Esophagus (tissue), 2 donors: Measurements from ENCODE around the gene PPFIBP1. TPM values are rescaled to one million over a fixed set of nuclear protein-coding genes. Genes with fewer than 3 reads are reported as not detected.
"Not testable (repeated sequence)": the region's sequence is repeated elsewhere in the genome, so short reads cannot be mapped to it uniquely, and the experiment has no call there.

Source experiments
- H3K27ac ChIP-seq, 2 donors: one replicate each; pipeline ENCODE4 v1.5.1; 2013; ENCODE audit warnings: low read depth in 2 of 2, mild to moderate bottlenecking in 2 of 2, inconsistent platforms in 1 of 2, low read length in 1 of 2, moderate library complexity in 1 of 2
- H3K27me3 ChIP-seq, 2 donors: one replicate each; pipeline ENCODE4 v1.6.1; 2013; ENCODE audit warnings: low read length in 2 of 2, control low read depth in 1 of 2, mild to moderate bottlenecking in 1 of 2; ENCODE audit not compliant: insufficient read depth in 2 of 2, control insufficient read depth in 1 of 2
- H3K36me3 ChIP-seq, 2 donors: one replicate each; pipeline ENCODE4 v1.6.1; 2013; ENCODE audit warnings: low read length in 1 of 2; ENCODE audit not compliant: control insufficient read depth in 2 of 2, insufficient read depth in 2 of 2
- H3K4me1 ChIP-seq, 2 donors: one replicate each; pipeline ENCODE4 v1.6.1; 2013; ENCODE audit warnings: low read length in 1 of 2; ENCODE audit not compliant: control insufficient read depth in 2 of 2, insufficient read depth in 2 of 2
- H3K4me3 ChIP-seq, 2 donors: one replicate each; pipeline ENCODE4 v1.5.1; 2013; ENCODE audit warnings: low read length in 2 of 2, mild to moderate bottlenecking in 2 of 2, low read depth in 1 of 2, moderate library complexity in 1 of 2
- H3K9me3 ChIP-seq, 2 donors: one replicate each; pipeline ENCODE4 v1.6.1; 2013; ENCODE audit warnings: mild to moderate bottlenecking in 2 of 2, low read depth in 1 of 2, low read length in 1 of 2, moderate library complexity in 1 of 2; ENCODE audit not compliant: control insufficient read depth in 2 of 2, insufficient read depth in 1 of 2
- WGBS, 2 donors: extraction: QIAGEN DNeasy Blood & Tissue Kit; methylation state at CpG; one replicate each; pipeline ENCODE4 v1.1.7; 2013; 5-methylcytosine and 5-hydroxymethylcytosine counted together
- polyA plus RNA-seq, 2 donors: library from polyadenylated mRNA; stranded (reverse); fragments of 200-250 nt; gene quantifications; one replicate each; pipeline ENCODE4 v1.2.3, GENCODE V29; 2013
- donor health status: healthy with polysubstance abuse.
- donor health status: Bipolar disorder and iron deficiency.

PPFIBP1 gene
- polyA plus RNA-seq, 2 donors: 12.0 to 13.4 TPM

GRCh38 chr12:27730097-27730588 lies 206.1 kb downstream of the PPFIBP1 start:
- 88 to 93% methylated on average over 4 of the region's 4 CpGs for WGBS, 2 donors
- H3K27me3 ChIP-seq: no peaks in the 10 kb centered on the region
- no peaks in the 10 kb centered on the region for H3K9me3 ChIP-seq
- H3K27ac ChIP-seq: no peak overlapping the region
- no peak overlapping the region for H3K4me3 ChIP-seq
- no peaks in the 10 kb centered on the region for H3K4me1 ChIP-seq
- peaks cover 0 to 3% of the 10 kb centered on the region in 2 donors for H3K36me3 ChIP-seq

DNA sequence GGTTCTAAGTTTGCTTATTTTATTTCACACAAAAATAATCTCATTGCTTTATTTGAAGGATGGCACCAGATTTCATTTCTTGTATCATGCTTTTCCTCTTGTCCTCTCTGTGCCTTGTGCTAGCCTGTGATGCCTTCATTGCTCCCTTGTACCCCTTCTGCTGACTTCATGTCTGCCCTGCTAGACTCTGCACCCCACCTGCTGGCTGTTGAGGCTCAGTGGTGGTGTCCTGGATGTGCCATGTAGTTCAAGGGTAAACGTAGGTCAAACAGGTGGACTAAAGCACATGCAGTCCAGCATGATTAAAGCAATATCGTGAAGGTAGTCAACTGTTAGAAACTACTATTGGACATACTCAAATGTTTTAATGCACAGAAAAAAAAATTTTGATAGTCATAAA lies 208.3 kb downstream of the PPFIBP1 start:
- Histone ChIP-seq H3K36me3 (peaks cover 0 to 3% of the 10 kb centered on the region in 2 donors), H3K27me3 (no peaks in the 10 kb centered on the region), H3K27ac (no peak overlapping the region), H3K4me3 (no peak overlapping the region), H3K9me3 (no peaks in the 10 kb centered on the region), H3K4me1 (no peaks in the 10 kb centered on the region)
- 57 to 69% methylated on average over 2 of the region's 2 CpGs for WGBS, 2 donors

GRCh38 chr12:27733052-27733656 lies 209.1 kb downstream of the PPFIBP1 start:
- Histone ChIP-seq H3K27ac (no peak overlapping the region), H3K36me3 (peaks cover 0 to 3% of the 10 kb centered on the region in 2 donors), H3K9me3 (no peaks in the 10 kb centered on the region), H3K4me1 (no peaks in the 10 kb centered on the region), H3K4me3 (no peak overlapping the region), H3K27me3 (no peaks in the 10 kb centered on the region)
- WGBS, 2 donors: 30% methylated on average over 3 of the region's 3 CpGs

DNA sequence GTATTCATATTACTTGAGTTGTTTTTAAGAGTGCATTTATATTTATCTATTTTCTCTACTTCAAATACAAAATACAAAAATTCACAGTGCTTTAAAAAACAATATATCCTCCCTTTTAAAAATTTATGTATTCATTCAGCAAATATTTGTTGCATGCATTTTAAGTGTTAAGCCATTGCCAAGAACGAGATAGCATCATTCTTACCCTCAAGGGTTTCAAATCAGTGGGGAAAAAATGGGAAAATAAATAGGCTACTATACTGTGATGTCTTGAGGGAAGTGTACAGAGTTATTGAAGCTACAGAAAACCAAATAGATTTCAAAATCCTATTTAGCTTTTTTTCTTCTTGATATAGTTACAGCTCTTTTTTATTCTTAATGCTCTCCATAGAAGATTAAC lies 209.8 kb downstream of the PPFIBP1 start:
- Histone ChIP-seq H3K36me3 (peaks cover 0 to 3% of the 10 kb centered on the region in 2 donors), H3K4me1 (no peaks in the 10 kb centered on the region)
- WGBS, 2 donors: 93 to 97% methylated on average over 1 of the region's 1 CpG

GRCh38 chr12:27734321-27734720 lies 210.3 kb downstream of the PPFIBP1 start:
- H3K27me3 ChIP-seq, H3K27ac ChIP-seq, H3K4me1 ChIP-seq, H3K36me3 ChIP-seq, H3K4me3 ChIP-seq, H3K9me3 ChIP-seq: not testable (repeated sequence)
- WGBS, 2 donors: 93 to 94% methylated on average over 9 of the region's 9 CpGs

More for the DNA sequence above, 209.8 kb downstream of the PPFIBP1 start:
- Histone ChIP-seq H3K27ac (no peak overlapping the region), H3K27me3 (no peaks in the 10 kb centered on the region), H3K9me3 (no peaks in the 10 kb centered on the region), H3K4me3 (no peak overlapping the region)

DNA sequence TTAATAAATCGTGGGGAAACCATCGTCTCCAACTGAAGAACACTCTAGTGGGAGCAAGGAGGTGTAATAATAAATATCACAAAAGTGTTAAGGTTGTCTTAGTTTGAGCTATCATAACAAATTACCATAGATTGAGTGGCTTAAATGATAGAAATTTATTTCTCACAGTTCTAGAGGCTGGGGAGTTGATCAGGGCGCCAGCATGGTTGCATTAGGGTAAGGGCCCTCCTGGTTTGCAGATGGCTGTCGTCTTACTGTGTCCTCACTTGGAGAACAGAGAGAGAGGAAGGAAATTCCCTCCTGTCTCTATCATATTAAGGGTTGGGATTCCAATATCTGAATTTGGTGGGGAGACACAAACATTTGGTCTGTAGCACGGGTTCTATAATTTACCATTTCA lies 219.6 kb downstream of the PPFIBP1 start:
- no peak overlapping the region for H3K27ac ChIP-seq
- no peaks in the 10 kb centered on the region for H3K4me1 ChIP-seq
- WGBS, 2 donors: 97 to 99% methylated on average over 5 of the region's 5 CpGs
- H3K27me3 ChIP-seq: no peaks in the 10 kb centered on the region
- H3K36me3 ChIP-seq: peaks cover 3 to 7% of the 10 kb centered on the region in 2 donors
- no peak overlapping the region for H3K4me3 ChIP-seq
- no peaks in the 10 kb centered on the region for H3K9me3 ChIP-seq

Other genes with a start within 250 kb of the PPFIBP1 start
- 10 to 100 TPM; 27.7 to 35.4 TPM for gene BMAL2, start 191.4 kb upstream of the PPFIBP1 start, polyA plus RNA-seq
- gene SMCO2, start 77.5 kb upstream of the PPFIBP1 start, polyA plus RNA-seq: 1 to 10 TPM in 1 of 2 donors, under 1 TPM in 1; 0.66 to 1.6 TPM
- 1 to 10 TPM in 1 of 2 donors, under 1 TPM in 1; 0.49 to 1.6 TPM for gene REP15, start 172.2 kb downstream of the PPFIBP1 start, polyA plus RNA-seq
- gene MRPS35, start 186.6 kb downstream of the PPFIBP1 start, polyA plus RNA-seq: 10 to 100 TPM; 17.8 to 35.3 TPM